H1 (cell line): ENCODE results near the gene KMT5B. TPM values are rescaled to one million over a fixed set of nuclear protein-coding genes. Genes with fewer than 3 reads are reported as not detected.

Experiments used
- CTCF ChIA-PET: fragments of 300-600 bp; sonication (Branson Sonifier 250); formaldehyde crosslinking; loops from one replicate; lab custom pipeline; 2021; ENCODE audit not compliant: partially characterized antibody; lab: Charles Lee
- POLR2A ChIA-PET: fragments of 300-600 bp; sonication (Branson Sonifier 250); formaldehyde crosslinking; loops from one replicate; lab custom pipeline; 2021; ENCODE audit warnings: inconsistent platforms; ENCODE audit not compliant: partially characterized antibody; lab: Charles Lee
- DNase-seq, 2 experiments: peaks; one replicate each; pipeline versions ENCODE4 v3.0.0 to v3.0.0-alpha.2; 2010 to 2022; ENCODE audit warnings: low spot score in 2 of 2, low read depth in 1 of 2, mixed read lengths in 1 of 2
- FAIRE-seq: peaks from 2 replicates; lab custom pipeline; 2011; peaks lifted over from hg19 to GRCh38; lab: Jason Lieb, UNC
- H2AFZ ChIP-seq: 2 replicates; pipeline ENCODE4 v1.8.1; 2012; ENCODE audit warnings: low read length, inconsistent platforms
- H2AK5ac ChIP-seq: 2 replicates; pipeline ENCODE4 v1.6.1; 2013; ENCODE audit warnings: low read depth, low read length
- H2BK120ac ChIP-seq: replicated peaks from 2 replicates; pipeline ENCODE3; 2013; ENCODE audit warnings: low read depth, low read length, inconsistent platforms
- H2BK12ac ChIP-seq: 2 replicates; pipeline ENCODE4 v1.6.1; 2013; ENCODE audit warnings: low read depth, low read length
- H2BK15ac ChIP-seq: 2 replicates; pipeline ENCODE4 v1.6.1; 2013; ENCODE audit warnings: low read length
- H2BK20ac ChIP-seq: 2 replicates; pipeline ENCODE4 v1.6.1; 2013; ENCODE audit warnings: low read length
- H2BK5ac ChIP-seq: 2 replicates; pipeline ENCODE4 v1.6.1; 2013; ENCODE audit warnings: low read depth, low read length
- H3K14ac ChIP-seq: 2 replicates; pipeline ENCODE4 v1.6.1; 2013; ENCODE audit warnings: inconsistent platforms; ENCODE audit not compliant: insufficient read length
- H3K18ac ChIP-seq: 2 replicates; pipeline ENCODE4 v1.6.1; 2013; ENCODE audit warnings: low read length; ENCODE audit errors: extremely low read depth
- H3K23ac ChIP-seq: 2 replicates; pipeline ENCODE4 v1.6.1; 2013; ENCODE audit warnings: inconsistent platforms; ENCODE audit not compliant: insufficient read length
- H3K23me2 ChIP-seq: 2 replicates; pipeline ENCODE4 v1.6.1; 2013; ENCODE audit warnings: low read depth, low read length
- H3K27ac ChIP-seq: 2 replicates; pipeline ENCODE4 v1.6.1; 2011; ENCODE audit warnings: low read depth, low read length, inconsistent platforms
- H3K27me3 ChIP-seq, 4 experiments: replicated peaks in 1 of 4; 1 replicate in 1 of 4; 2 replicates in 3 of 4; pipeline versions ENCODE4 v1.6.1 to v1.8.1; 2011 to 2013; ENCODE audit warnings: low read length in 3 of 4, mild to moderate bottlenecking in 3 of 4, inconsistent platforms in 2 of 4, mixed read lengths in 2 of 4, moderate library complexity in 1 of 4; ENCODE audit not compliant: control insufficient read depth in 3 of 4, insufficient read depth in 3 of 4; ENCODE audit errors: extremely low read depth in 1 of 4
- H3K36me3 ChIP-seq, 4 experiments: 2 replicates each; pipeline versions ENCODE4 v1.6.1 to v1.8.1; 2011 to 2013; ENCODE audit warnings: mild to moderate bottlenecking in 4 of 4, low read length in 3 of 4, moderate library complexity in 2 of 4, control low read depth in 1 of 4, inconsistent platforms in 1 of 4; ENCODE audit not compliant: insufficient read depth in 4 of 4, control insufficient read depth in 2 of 4
- H3K4ac ChIP-seq: replicated peaks from 2 replicates; pipeline ENCODE3; 2013; ENCODE audit warnings: low read length, low read depth, mixed read lengths, inconsistent platforms; ENCODE audit not compliant: insufficient read length
- H3K4me1 ChIP-seq, 4 experiments: replicated peaks in 1 of 4; 1 replicate in 1 of 4; 2 replicates in 3 of 4; pipeline versions ENCODE4 v1.6.1 to v1.8.1; 2011 to 2013; ENCODE audit warnings: low read length in 3 of 4, inconsistent platforms in 2 of 4, mixed read lengths in 1 of 4; ENCODE audit not compliant: insufficient read depth in 4 of 4, control insufficient read depth in 3 of 4
- H3K4me2 ChIP-seq, 2 experiments: 2 replicates each; pipeline versions ENCODE4 v1.6.1 to v1.8.1; 2011 to 2013; ENCODE audit warnings: low read depth in 2 of 2, low read length in 2 of 2, control low read depth in 1 of 2, inconsistent platforms in 1 of 2, mild to moderate bottlenecking in 1 of 2; ENCODE audit not compliant: insufficient read depth in 1 of 2
- H3K4me3 ChIP-seq, 4 experiments: fragments of 200-600, 300-600 bp in 1 of 4; sonication (generic), shearing (Covaris generic), sonication (Bioruptor Twin) in 1 of 4; 2 replicates each; pipeline versions ENCODE4 v1.5.1 to v1.8.1; 2011 to 2016; ENCODE audit warnings: low read length in 4 of 4, low read depth in 3 of 4, control low read depth in 2 of 4, inconsistent platforms in 2 of 4, mild to moderate bottlenecking in 2 of 4, mixed read lengths in 1 of 4, moderate library complexity in 1 of 4; ENCODE audit not compliant: insufficient read depth in 2 of 4; ENCODE audit errors: extremely low read depth in 1 of 4
- H3K56ac ChIP-seq: replicated peaks from 2 replicates; pipeline ENCODE3; 2013; ENCODE audit warnings: low read depth, mild to moderate bottlenecking, mixed read lengths, low read length, inconsistent platforms; ENCODE audit not compliant: insufficient read length
- H3K79me1 ChIP-seq: 2 replicates; pipeline ENCODE4 v1.6.1; 2013; ENCODE audit warnings: low read depth, low read length, control low read depth
- H3K79me2 ChIP-seq, 2 experiments: 2 replicates each; pipeline versions ENCODE4 v1.6.1 to v1.8.1; 2012 to 2013; ENCODE audit warnings: low read length in 2 of 2, mild to moderate bottlenecking in 2 of 2, inconsistent platforms in 1 of 2; ENCODE audit not compliant: insufficient read depth in 2 of 2, control insufficient read depth in 1 of 2
- H3K9ac ChIP-seq, 4 experiments: replicated peaks in 1 of 4; 1 replicate in 1 of 4; 2 replicates in 3 of 4; pipeline versions ENCODE4 v1.6.1 to v1.8.1; 2011 to 2013; ENCODE audit warnings: low read depth in 3 of 4, low read length in 3 of 4, control low read depth in 2 of 4, mild to moderate bottlenecking in 2 of 4, moderate library complexity in 2 of 4, inconsistent platforms in 1 of 4; ENCODE audit errors: extremely low read depth in 1 of 4
- H3K9me3 ChIP-seq, 2 experiments: 2 replicates each; pipeline versions ENCODE4 v1.6.1 to v1.8.1; 2012 to 2013; ENCODE audit warnings: mild to moderate bottlenecking in 2 of 2, moderate library complexity in 2 of 2, control low read depth in 1 of 2, inconsistent platforms in 1 of 2, low read depth in 1 of 2, low read length in 1 of 2, mixed read lengths in 1 of 2; ENCODE audit not compliant: insufficient read depth in 2 of 2
- H4K20me1 ChIP-seq, 2 experiments: replicated peaks in 1 of 2; 2 replicates each; pipeline versions ENCODE3 to v1.8.1; 2011 to 2013; ENCODE audit warnings: inconsistent platforms in 2 of 2, low read length in 2 of 2, mild to moderate bottlenecking in 1 of 2; ENCODE audit not compliant: insufficient read depth in 2 of 2, control insufficient read depth in 1 of 2
- H4K5ac ChIP-seq: 2 replicates; pipeline ENCODE4 v1.6.1; 2013; ENCODE audit warnings: low read length, low read depth, mixed read lengths, inconsistent platforms; ENCODE audit not compliant: insufficient read length
- H4K8ac ChIP-seq: 2 replicates; pipeline ENCODE4 v1.8.0; 2013; ENCODE audit warnings: mild to moderate bottlenecking, moderate library complexity, low read length, inconsistent platforms; ENCODE audit not compliant: insufficient read depth; ENCODE audit errors: extremely low read depth
- H4K91ac ChIP-seq: replicated peaks from 2 replicates; pipeline ENCODE3; 2013; ENCODE audit warnings: low read length, mixed read lengths, inconsistent platforms; ENCODE audit not compliant: insufficient read length
- GABPA ChIP-seq: IDR thresholded peaks from 2 replicates; pipeline ENCODE4 v1.6.1; 2011; ENCODE audit warnings: mild to moderate bottlenecking, low read length, moderate library complexity, borderline replicate concordance; ENCODE audit not compliant: insufficient read depth
- GTF2F1 ChIP-seq: IDR thresholded peaks from 2 replicates; pipeline ENCODE4 v1.6.1; 2012; ENCODE audit warnings: low read depth, low read length, improper control_type of control experiment, borderline replicate concordance
- POU5F1 ChIP-seq: IDR thresholded peaks from 2 replicates; pipeline ENCODE4 v1.6.1; 2011; ENCODE audit warnings: low read depth, mild to moderate bottlenecking, low read length, moderate library complexity
- SIN3A ChIP-seq, 2 experiments: IDR thresholded peaks in 1 of 2; conservative IDR thresholded peaks in 1 of 2; 2 replicates each; pipeline ENCODE4 v1.6.1; 2011 to 2012; ENCODE audit warnings: low read length in 2 of 2, improper control_type of control experiment in 1 of 2, low read depth in 1 of 2, mild to moderate bottlenecking in 1 of 2
- SP4 ChIP-seq: IDR thresholded peaks from 2 replicates; pipeline ENCODE4 v1.6.1; 2012; ENCODE audit warnings: low read length, inconsistent platforms
- SUZ12 ChIP-seq: fragments of 200-600 bp; sonication (generic); IDR thresholded peaks from 2 replicates; pipeline ENCODE4 v1.6.1; 2012; ENCODE audit warnings: mild to moderate bottlenecking, inconsistent platforms, low read length, moderate library complexity, mixed read lengths
- TEAD4 ChIP-seq: IDR thresholded peaks from 2 replicates; pipeline ENCODE4 v1.6.1; 2012; ENCODE audit warnings: low read depth, low read length, inconsistent platforms, mixed read lengths
- ZNF274 ChIP-seq: IDR thresholded peaks from 2 replicates; pipeline ENCODE4 v1.7.0; 2012; ENCODE audit warnings: low read length, borderline replicate concordance; ENCODE audit errors: extremely low read depth
- WGBS, 2 experiments: shearing (Covaris generic) in 1 of 2; methylation state at CpG; one replicate each; pipeline versions ENCODE4 v1.1.6 to v1.1.7; 2013 to 2015; ENCODE audit warnings: low lambda C conversion rate in 2 of 2, mixed read lengths in 2 of 2, inconsistent platforms in 1 of 2, low coverage in 1 of 2, missing lambda C conversion rate in 1 of 2; ENCODE audit not compliant: insufficient replicate concordance in 2 of 2, insufficient coverage in 1 of 2, insufficient read length in 1 of 2; ENCODE audit errors: extremely low coverage in 1 of 2, missing lambda C conversion rate in 1 of 2; 5-methylcytosine and 5-hydroxymethylcytosine counted together
- polyA plus RNA-seq, 7 experiments: library from polyadenylated mRNA; depleted of rRNA in 3 of 7; stranded (reverse) in 5 of 7; unstranded in 2 of 7; fragments of >200 nt in 5 of 7; fragments of 200-250 nt in 2 of 7; gene quantifications; 1 replicate in 5 of 7; 2 replicates in 1 of 7; 4 replicates in 1 of 7; pipeline versions ENCODE4 v1.2.1 to v1.2.3, GENCODE V29; 2011 to 2013; ENCODE audit warnings: missing spikeins in 2 of 7, mixed read lengths in 2 of 7
- total RNA-seq: library from RNA; stranded (reverse); fragmentation: NEBNext Ultra II Directional; extraction: Animal tissue kit (Norgen Biotek cat#: 25700); gene quantifications from 2 replicates; pipeline ENCODE4 v1.2.1, GENCODE V29; 2021
- TF ChIP-seq, protein P1 (sequence below): IDR thresholded peaks from 2 replicates; pipeline ENCODE4 v1.6.1; 2012; ENCODE audit warnings: inconsistent platforms
- TF ChIP-seq, protein P2 (sequence below): IDR thresholded peaks from 2 replicates; pipeline ENCODE4 v1.6.1; 2012; ENCODE audit warnings: low read length, inconsistent platforms

Gene KMT5B
- total and polyA plus RNA-seq, 2 of the 8 experiments (the other 6 are each of a cell fraction or from before 2014, with no cell fraction given) = 11.0 to 40.8 TPM

DNA sequence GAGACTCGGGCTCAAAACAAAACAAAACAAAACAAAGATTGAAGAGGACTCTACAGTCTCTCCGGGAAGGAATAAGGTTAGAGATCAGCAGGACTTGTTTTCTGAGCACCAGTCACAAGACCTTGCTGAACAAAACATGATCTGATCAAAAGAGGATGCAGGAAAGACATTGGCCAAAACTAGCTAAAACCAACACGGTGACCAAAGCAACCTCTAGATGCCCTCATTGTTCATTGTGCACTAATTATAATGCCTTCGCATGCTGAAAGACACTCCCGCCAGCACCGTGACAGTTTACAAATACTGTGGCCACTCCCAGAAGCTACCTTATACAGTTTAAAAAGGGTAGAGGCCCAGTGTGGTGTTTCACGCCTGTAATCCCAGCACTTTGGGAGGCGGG, 76.2 kb downstream of the KMT5B start:
- H4K8ac ChIP-seq = no peak overlapping the region
- H2BK12ac ChIP-seq = no peak overlapping the region
- CTCF ChIA-PET = no interaction called here
- H3K23ac ChIP-seq = no peak overlapping the region
- TF ChIP-seq, protein P1, sequence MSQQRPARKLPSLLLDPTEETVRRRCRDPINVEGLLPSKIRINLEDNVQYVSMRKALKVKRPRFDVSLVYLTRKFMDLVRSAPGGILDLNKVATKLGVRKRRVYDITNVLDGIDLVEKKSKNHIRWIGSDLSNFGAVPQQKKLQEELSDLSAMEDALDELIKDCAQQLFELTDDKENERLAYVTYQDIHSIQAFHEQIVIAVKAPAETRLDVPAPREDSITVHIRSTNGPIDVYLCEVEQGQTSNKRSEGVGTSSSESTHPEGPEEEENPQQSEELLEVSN = no peak
- no peak for TF ChIP-seq GTF2F1
- no peak for TF ChIP-seq SP4
- no peak for TF ChIP-seq TEAD4
- TF ChIP-seq ZNF274 = no peak
- TF ChIP-seq GABPA = no peak
- TF ChIP-seq SUZ12 = no peak
- TF ChIP-seq SIN3A (conservative IDR thresholded peaks at IDR 0.05 in 1 of 2, IDR thresholded peaks at IDR 0.05 in 1 of 2; ENCODE audit: low read depth in 1 of 2, low read length in 2 of 2) = no peak
- no peak for TF ChIP-seq POU5F1
- TF ChIP-seq, protein P2, sequence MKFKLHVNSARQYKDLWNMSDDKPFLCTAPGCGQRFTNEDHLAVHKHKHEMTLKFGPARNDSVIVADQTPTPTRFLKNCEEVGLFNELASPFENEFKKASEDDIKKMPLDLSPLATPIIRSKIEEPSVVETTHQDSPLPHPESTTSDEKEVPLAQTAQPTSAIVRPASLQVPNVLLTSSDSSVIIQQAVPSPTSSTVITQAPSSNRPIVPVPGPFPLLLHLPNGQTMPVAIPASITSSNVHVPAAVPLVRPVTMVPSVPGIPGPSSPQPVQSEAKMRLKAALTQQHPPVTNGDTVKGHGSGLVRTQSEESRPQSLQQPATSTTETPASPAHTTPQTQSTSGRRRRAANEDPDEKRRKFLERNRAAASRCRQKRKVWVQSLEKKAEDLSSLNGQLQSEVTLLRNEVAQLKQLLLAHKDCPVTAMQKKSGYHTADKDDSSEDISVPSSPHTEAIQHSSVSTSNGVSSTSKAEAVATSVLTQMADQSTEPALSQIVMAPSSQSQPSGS = no peak
- TF ChIP-seq, all 59 proteins: peak for 0
- Histone ChIP-seq H3K27ac (no peak overlapping the region), H2BK15ac (no peak overlapping the region), H2AK5ac (no peak overlapping the region), H3K27me3 (no peaks in the 10 kb centered on the region), H3K56ac (no peak overlapping the region), H2BK20ac (no peak overlapping the region), H2AFZ (no peak overlapping the region), H4K91ac (no peak overlapping the region), H3K79me2 (no peaks in the 10 kb centered on the region), H3K4ac (no peak overlapping the region), H3K4me2 (no peak overlapping the region), H3K36me3 (no peaks in the 10 kb centered on the region), H3K4me3 (no peak overlapping the region), H4K5ac (no peak overlapping the region), H3K18ac (no peak overlapping the region), H4K20me1 (no peaks in the 10 kb centered on the region), H3K9me3 (peaks cover 17 to 26% of the 10 kb centered on the region in 2 experiments), H3K79me1 (no peaks in the 10 kb centered on the region; the same call in 1 of the 2 replicates), H3K9ac (no peak overlapping the region), H3K23me2 (no peaks in the 10 kb centered on the region), H2BK5ac (no peak overlapping the region), H3K14ac (no peak overlapping the region), H2BK120ac (no peak overlapping the region), H3K4me1 (no peaks in the 10 kb centered on the region)
- POLR2A ChIA-PET = interaction anchor here (2.3 to 4.0 kb wide), 3 partner anchors 10 to 20 kb away, joined by 5 to 21 read pairs (median 8); partner anchors contain the start of gene CHKA
- 85% methylated on average over 8 of the region's 8 CpGs; no CpG with 5 or more reads in 1 of the 2 experiments for WGBS, 2 experiments
- DNase-seq (no peak), FAIRE-seq (no peak)
